PC-9 (cell line): ENCODE results near the gene NRP1.

ENCODE experiments used
- CTCF ChIP-seq: fragments of 200-600 bp; sonication (generic); conservative IDR thresholded peaks from 2 replicates; pipeline ENCODE4 v1.6.1; 2017; ENCODE audit warnings: mixed run types, antibody characterized with exemption, mild to moderate bottlenecking, moderate library complexity
- EZH2 ChIP-seq: fragments of 200-600 bp; sonication (generic); IDR thresholded peaks from 2 replicates; pipeline ENCODE4 v1.8.0; 2017; ENCODE audit warnings: antibody characterized with exemption, low read depth

GRCh38 chr10:33157103-33157502 lies 177.4 kb downstream of the NRP1 start:
- no peak for TF ChIP-seq CTCF
- no peak for TF ChIP-seq EZH2
